K562 (cell line): ENCODE results near the gene DLX2. TPM values are rescaled to one million over a fixed set of nuclear protein-coding genes. Genes with fewer than 3 reads are reported as not detected.

ENCODE experiments used
- CBX5 ChIP-seq: IDR thresholded peaks from 2 replicates; pipeline ENCODE4 v1.6.1; 2014; ENCODE audit warnings: low read depth, borderline replicate concordance
- CHD2 ChIP-seq: IDR thresholded peaks from 2 replicates; pipeline ENCODE4 v1.6.1; 2011; ENCODE audit warnings: low read depth, low read length
- CTCF ChIP-seq, 3 experiments: IDR thresholded peaks in 2 of 3; conservative IDR thresholded peaks in 1 of 3; 2 replicates each; pipeline ENCODE4 v1.5.1; 2011 to 2012; ENCODE audit warnings: low read length in 3 of 3, mild to moderate bottlenecking in 3 of 3, control low read depth in 2 of 3, improper control_type of control experiment in 1 of 3, inconsistent platforms in 1 of 3, low read depth in 1 of 3, mixed read lengths in 1 of 3, moderate library complexity in 1 of 3; ENCODE audit not compliant: insufficient read depth in 2 of 3
- E2F6 ChIP-seq, 2 experiments: IDR thresholded peaks; 2 replicates each; pipeline ENCODE4 v1.6.1; 2011; ENCODE audit warnings: borderline replicate concordance in 1 of 2, control low read depth in 1 of 2, low read depth in 1 of 2, low read length in 1 of 2, mild to moderate bottlenecking in 1 of 2, mixed read lengths in 1 of 2, moderate library complexity in 1 of 2; ENCODE audit not compliant: insufficient read depth in 1 of 2, insufficient read length in 1 of 2, poor library complexity in 1 of 2, severe bottlenecking in 1 of 2; ENCODE audit errors: extremely low read depth in 1 of 2
- ID3 ChIP-seq, 2 experiments: fragments of 250-450 bp in 1 of 2; fragments of 450-650 bp in 1 of 2; sonication (Bioruptor Pico) in 1 of 2; IDR thresholded peaks; 2 replicates each; pipeline versions ENCODE4 v1.6.1 to v1.8.0; 2016 to 2021; ENCODE audit warnings: mild to moderate bottlenecking in 2 of 2, moderate library complexity in 2 of 2, missing compliant biosample characterization in 1 of 2, missing genetic modification characterization in 1 of 2
- MBD1 ChIP-seq: fragments of 250-450 bp; sonication (Bioruptor Pico); IDR thresholded peaks from 2 replicates; pipeline ENCODE4 v1.8.0; 2022; ENCODE audit warnings: inconsistent platforms
- MEF2A ChIP-seq: IDR thresholded peaks from 2 replicates; pipeline ENCODE4 v1.6.1; 2011; ENCODE audit warnings: low read depth, mild to moderate bottlenecking, low read length, moderate library complexity; ENCODE audit not compliant: control insufficient read depth
- NR0B1 ChIP-seq: fragments of 450-650 bp; IDR thresholded peaks from one replicate; pipeline ENCODE4 v1.6.1; 2018; ENCODE audit warnings: mild to moderate bottlenecking, moderate library complexity; ENCODE audit not compliant: partially characterized antibody
- RB1 ChIP-seq: fragments of 450-650 bp; IDR thresholded peaks from 2 replicates; pipeline ENCODE4 v1.6.1; 2017; ENCODE audit warnings: low read depth, mild to moderate bottlenecking
- SMC3 ChIP-seq: conservative IDR thresholded peaks from 2 replicates; pipeline ENCODE4 v1.6.1; 2011; ENCODE audit warnings: low read depth, low read length, improper control_type of control experiment; ENCODE audit not compliant: insufficient read depth
- USF1 ChIP-seq: sonication (generic); formaldehyde crosslinking; IDR thresholded peaks from 2 replicates; pipeline ENCODE4 v1.9.0; 2022; ENCODE audit warnings: mild to moderate bottlenecking, missing genetic modification reagents
- ZC3H8 ChIP-seq: fragments of 450-650 bp; IDR thresholded peaks from 2 replicates; pipeline ENCODE4 v1.6.1; 2017
- ZNF518B ChIP-seq: fragments of 250-450 bp; sonication (Bioruptor Pico); IDR thresholded peaks from 2 replicates; pipeline ENCODE4 v1.5.0; 2021; ENCODE audit warnings: mild to moderate bottlenecking, moderate library complexity
- polyA plus RNA-seq, 8 experiments: library from polyadenylated mRNA; depleted of rRNA in 4 of 8; stranded (reverse) in 5 of 8; unstranded in 3 of 8; fragments of >200 nt; fragmentation: Nextera tagmentation in 2 of 8; fragmentation: Illumina TruSeq in 1 of 8; extraction: Ambion mirVana in 2 of 8; extraction: Trizol in 1 of 8; gene quantifications; 2 replicates each; pipeline versions ENCODE4 v1.2.1 to v1.2.3, GENCODE V29; 2011 to 2014; ENCODE audit warnings: inconsistent platforms in 1 of 8, missing spikeins in 1 of 8
- total RNA-seq, 7 experiments: library from RNA; depleted of rRNA in 6 of 7; stranded (reverse); fragments of >200 nt in 6 of 7; fragmentation: Illumina TruSeq in 2 of 7; extraction: Trizol in 2 of 7; gene quantifications; 2 replicates each; pipeline versions ENCODE4 v1.2.1 to v1.2.3, GENCODE V29; 2011 to 2021; ENCODE audit warnings: low replicate concordance in 1 of 7

Gene DLX2
- total and polyA plus RNA-seq, 9 of the 15 experiments (the other 6 are each of a cell fraction or from before 2014, with no cell fraction given), result 0.14 to 4.3 (median 0.86) TPM

GRCh38 chr2:172083628-172084394 lies 18.9 kb downstream of the DLX2 start (continued):
- TF ChIP-seq USF1 (CRISPR knock-in tag) (no peak; the same call in 1 of the 2 replicates), ID3 (CRISPR knock-in tag; IDR thresholded peaks at IDR 0.05) (no peak), ID3 (tag; IDR thresholded peaks at IDR 0.05) (peak; percentile 41; the same call in 1 of the 2 replicates), E2F6 (IDR thresholded peaks at IDR 0.05; ENCODE audit: borderline replicate concordance in 1 of 2, extremely low read depth in 1 of 2, insufficient read depth in 1 of 2, insufficient read length in 1 of 2, low read depth in 1 of 2, low read length in 1 of 2, poor library complexity in 1 of 2, severe bottlenecking in 1 of 2) (no peak), RB1 (peak; percentile 37; the same call in 1 of the 2 replicates), MBD1 (CRISPR knock-in tag) (peak; percentile 80; the same call in 1 of the 2 replicates), MEF2A (no peak), ZC3H8 (no peak), SMC3 (0 out of 2 replicates have a peak, but pooled peaks have one; percentile 17), CHD2 (no peak), CTCF (IDR thresholded peaks at IDR 0.05 in 2 of 3, conservative IDR thresholded peaks at IDR 0.05 in 1 of 3; ENCODE audit: insufficient read depth in 2 of 3, low read depth in 1 of 3, low read length in 3 of 3) (peak in 2 of 3 experiments; percentile 12 to 16; a peak in 2 of 6 replicates), NR0B1 (no peak), ZNF518B (CRISPR knock-in tag) (no peak), CBX5 (0 out of 2 replicates have a peak, but pooled peaks have one; percentile 14)
